ENCODE measurements around the gene ALOX15B. TPM values are rescaled to one million over a fixed set of nuclear protein-coding genes. Genes with fewer than 3 reads are reported as not detected.
A peak's percentile ranks its signal among the peaks of the same experiment; 100 is the strongest.

The ALOX15B gene
- total and polyA plus RNA-seq, 2 donors = 0.24 to 5.1 TPM

DNA sequence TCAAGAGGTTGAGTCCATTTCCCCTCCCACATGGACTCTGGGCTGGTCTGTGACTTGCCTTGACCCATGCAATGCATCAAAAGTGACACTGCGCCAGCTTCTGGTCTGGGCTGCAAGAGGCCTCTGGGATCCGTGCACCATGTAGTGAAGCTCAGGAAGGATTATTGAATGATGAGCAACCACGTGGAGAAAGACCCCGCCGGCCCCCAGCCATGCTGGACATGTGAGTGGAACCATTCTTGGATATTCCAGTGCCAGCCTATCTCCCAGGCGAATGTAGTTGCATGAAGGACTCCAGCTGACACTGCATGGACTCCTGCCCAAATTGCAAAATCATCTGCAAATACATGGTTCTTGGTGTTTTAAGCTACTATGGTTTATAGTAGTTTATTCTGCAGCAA is 7.6 kb upstream of the ALOX15B start:
- Histone ChIP-seq H3K36me3 (ENCODE audit: control insufficient read depth in 2 of 2, insufficient read depth in 2 of 2, low read length in 1 of 2) (no peaks in the 10 kb centered on the region), H3K27ac (ENCODE audit: low read depth in 1 of 2, low read length in 1 of 2) (no peak overlapping the region), H3K4me3 (ENCODE audit: low read length in 2 of 2) (no peak overlapping the region), H3K4me1 (ENCODE audit: control insufficient read depth in 2 of 2, insufficient read depth in 2 of 2, low read length in 2 of 2) (no peaks in the 10 kb centered on the region), H3K27me3 (ENCODE audit: control insufficient read depth in 2 of 2, insufficient read depth in 1 of 2, low read length in 1 of 2) (peaks cover 0 to 5% of the 10 kb centered on the region in 2 donors), H3K9me3 (ENCODE audit: control insufficient read depth in 2 of 2, insufficient read depth in 1 of 2, low read length in 1 of 2) (no peaks in the 10 kb centered on the region)
- no peak for DNase-seq (ENCODE audit: low read depth in 6 of 9, low spot score in 9 of 9)
- WGBS = 97% methylated on average over 6 of the region's 6 CpGs

DNA sequence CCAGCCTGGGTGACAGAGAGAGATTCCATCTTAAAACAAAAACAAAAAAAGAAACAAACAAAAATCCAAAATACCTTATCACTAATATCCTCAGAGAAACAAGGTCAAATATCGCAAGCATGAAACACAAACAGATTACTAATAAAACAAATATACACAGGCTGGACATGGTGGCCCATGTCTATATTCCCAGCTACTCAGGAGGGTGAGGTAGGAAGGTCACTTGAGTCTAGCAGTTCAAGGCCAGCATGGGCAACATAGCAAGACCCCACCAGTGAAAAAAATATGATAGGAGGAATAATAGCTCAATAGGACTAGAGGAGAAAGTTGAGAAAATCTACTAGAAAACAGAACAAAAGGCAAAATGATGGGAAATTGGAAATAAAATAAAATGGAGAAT is 6.9 kb upstream of the ALOX15B start:
- no peak for DNase-seq (ENCODE audit: low read depth in 6 of 9, low spot score in 9 of 9)
- Histone ChIP-seq H3K9me3 (ENCODE audit: control insufficient read depth in 2 of 2, insufficient read depth in 1 of 2, low read length in 1 of 2) (no peaks in the 10 kb centered on the region), H3K27ac (ENCODE audit: low read depth in 1 of 2, low read length in 1 of 2) (no peak overlapping the region), H3K4me1 (ENCODE audit: control insufficient read depth in 2 of 2, insufficient read depth in 2 of 2, low read length in 2 of 2) (no peaks in the 10 kb centered on the region), H3K4me3 (ENCODE audit: low read length in 2 of 2) (no peak overlapping the region), H3K27me3 (ENCODE audit: control insufficient read depth in 2 of 2, insufficient read depth in 1 of 2, low read length in 1 of 2) (peaks cover 0 to 5% of the 10 kb centered on the region in 2 donors), H3K36me3 (ENCODE audit: control insufficient read depth in 2 of 2, insufficient read depth in 2 of 2, low read length in 1 of 2) (no peaks in the 10 kb centered on the region)
- WGBS = 100% methylated on average over 1 of the region's 1 CpG

DNA sequence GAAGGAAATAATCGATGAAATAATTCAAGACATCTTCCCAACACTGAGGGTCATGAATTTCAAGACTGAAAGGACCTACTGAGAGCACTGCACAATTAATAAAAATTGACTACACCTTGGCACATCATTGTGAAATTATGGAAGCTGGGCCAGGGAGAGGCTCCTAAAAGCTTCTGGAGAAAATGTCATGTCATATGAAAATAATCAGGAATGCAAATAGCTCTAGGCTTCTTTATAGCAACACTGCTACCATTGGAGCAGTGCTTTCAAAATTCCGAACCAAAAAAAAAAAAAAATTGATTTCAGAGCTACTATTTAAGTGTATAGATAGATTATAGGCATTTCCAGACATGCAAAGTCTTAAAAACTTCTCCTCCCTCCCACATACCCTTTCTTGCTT is 6.4 kb upstream of the ALOX15B start:
- WGBS = 94% methylated on average over 2 of the region's 2 CpGs
- H3K4me3 ChIP-seq (ENCODE audit: low read length in 2 of 2) = no peak overlapping the region
- no peaks in the 10 kb centered on the region for H3K9me3 ChIP-seq (ENCODE audit: control insufficient read depth in 2 of 2, insufficient read depth in 1 of 2, low read length in 1 of 2)
- peaks cover 0 to 5% of the 10 kb centered on the region in 2 donors for H3K27me3 ChIP-seq (ENCODE audit: control insufficient read depth in 2 of 2, insufficient read depth in 1 of 2, low read length in 1 of 2)
- H3K27ac ChIP-seq (ENCODE audit: low read depth in 1 of 2, low read length in 1 of 2) = no peak overlapping the region
- no peaks in the 10 kb centered on the region for H3K4me1 ChIP-seq (ENCODE audit: control insufficient read depth in 2 of 2, insufficient read depth in 2 of 2, low read length in 2 of 2)
- H3K36me3 ChIP-seq (ENCODE audit: control insufficient read depth in 2 of 2, insufficient read depth in 2 of 2, low read length in 1 of 2) = no peaks in the 10 kb centered on the region
- DNase-seq (ENCODE audit: low read depth in 6 of 9, low spot score in 9 of 9) = no peak

DNA sequence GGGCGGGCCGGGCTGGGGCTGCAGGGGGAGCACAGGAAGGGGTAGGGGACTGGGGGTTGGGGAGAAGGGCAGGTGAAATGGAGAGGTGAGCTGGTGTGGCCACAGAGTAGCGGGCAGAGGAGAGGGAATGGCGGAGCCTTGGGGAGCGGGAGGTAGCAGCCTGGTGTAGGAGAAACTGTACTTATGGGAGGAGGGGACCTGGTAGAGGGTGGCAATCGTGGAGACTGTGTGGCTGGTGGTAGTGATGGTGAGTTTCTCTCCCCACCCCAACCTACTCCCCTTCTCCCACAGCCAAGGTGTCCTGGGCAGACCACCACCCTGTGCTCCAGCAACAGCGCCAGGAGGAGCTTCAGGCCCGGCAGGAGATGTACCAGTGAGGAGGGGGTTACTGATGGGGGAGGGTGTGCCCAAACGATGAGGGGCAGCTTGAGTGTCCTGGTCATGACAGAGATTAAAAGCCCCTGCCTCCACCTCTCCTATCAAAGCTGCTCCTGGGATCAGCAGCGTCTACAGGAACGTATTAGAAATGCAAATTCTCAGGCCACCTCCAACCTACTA is 831 bp downstream of the ALOX15B start:
- H3K4me3 ChIP-seq (ENCODE audit: low read length in 2 of 2) = no peak overlapping the region
- peaks cover 8 to 31% of the 10 kb centered on the region in 2 donors for H3K27me3 ChIP-seq (ENCODE audit: control insufficient read depth in 2 of 2, insufficient read depth in 1 of 2, low read length in 1 of 2)
- no peak overlapping the region for H3K27ac ChIP-seq (ENCODE audit: low read depth in 1 of 2, low read length in 1 of 2)
- H3K36me3 ChIP-seq (ENCODE audit: control insufficient read depth in 2 of 2, insufficient read depth in 2 of 2, low read length in 1 of 2) = no peaks in the 10 kb centered on the region
- WGBS = 63% methylated on average over 11 of the region's 11 CpGs
- peaks cover 0 to 4% of the 10 kb centered on the region in 2 donors for H3K4me1 ChIP-seq (ENCODE audit: control insufficient read depth in 2 of 2, insufficient read depth in 2 of 2, low read length in 2 of 2)
- no peak for DNase-seq (ENCODE audit: low read depth in 6 of 9, low spot score in 9 of 9)
- no peaks in the 10 kb centered on the region for H3K9me3 ChIP-seq (ENCODE audit: control insufficient read depth in 2 of 2, insufficient read depth in 1 of 2, low read length in 1 of 2)

DNA sequence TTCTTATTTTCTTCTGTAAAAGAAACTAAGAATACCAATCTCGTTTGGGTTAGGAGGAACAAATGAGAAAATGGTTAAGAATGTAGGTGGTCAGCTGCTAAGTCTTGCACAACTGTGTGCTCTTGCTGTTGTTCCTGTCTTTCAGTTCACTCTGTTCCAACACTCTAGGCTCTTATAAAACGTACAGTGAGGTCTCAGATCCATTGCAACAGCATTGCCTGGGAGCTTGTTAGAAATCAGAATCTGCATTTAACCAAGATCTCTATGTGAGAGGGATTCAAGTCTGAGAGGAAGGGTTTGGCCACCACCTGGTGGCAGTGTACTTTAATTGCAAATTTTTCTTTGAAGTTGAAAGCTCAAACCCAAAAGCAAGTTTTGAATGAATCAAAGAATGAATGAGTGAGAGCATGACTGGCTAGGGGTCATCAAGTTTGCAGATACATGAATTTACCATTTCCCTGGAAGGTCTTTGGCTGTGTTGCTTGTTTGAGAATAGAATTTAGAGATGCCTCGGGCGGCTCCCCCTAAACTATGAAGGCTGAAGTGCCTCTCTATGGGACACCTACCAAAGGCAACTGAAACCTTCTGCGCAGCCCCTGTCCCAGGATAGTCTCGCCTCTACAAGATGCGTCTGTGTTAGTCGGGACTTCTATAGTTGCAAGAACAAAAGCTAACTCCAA is 2.5 kb downstream of the ALOX15B start:
- Histone ChIP-seq H3K27me3 (ENCODE audit: control insufficient read depth in 2 of 2, insufficient read depth in 1 of 2, low read length in 1 of 2) (peaks cover 8 to 34% of the 10 kb centered on the region in 2 donors), H3K4me1 (ENCODE audit: control insufficient read depth in 2 of 2, insufficient read depth in 2 of 2, low read length in 2 of 2) (peaks cover 0 to 4% of the 10 kb centered on the region in 2 donors), H3K9me3 (ENCODE audit: control insufficient read depth in 2 of 2, insufficient read depth in 1 of 2, low read length in 1 of 2) (no peaks in the 10 kb centered on the region), H3K36me3 (ENCODE audit: control insufficient read depth in 2 of 2, insufficient read depth in 2 of 2, low read length in 1 of 2) (no peaks in the 10 kb centered on the region), H3K27ac (ENCODE audit: low read depth in 1 of 2, low read length in 1 of 2) (no peak overlapping the region), H3K4me3 (ENCODE audit: low read length in 2 of 2) (no peak overlapping the region)
- DNase-seq (ENCODE audit: low read depth in 6 of 9, low spot score in 9 of 9) = peak in 8 of 9 donors; percentile 29 to 67 (median 46)
- 70% methylated on average over 8 of the region's 8 CpGs for WGBS

DNA sequence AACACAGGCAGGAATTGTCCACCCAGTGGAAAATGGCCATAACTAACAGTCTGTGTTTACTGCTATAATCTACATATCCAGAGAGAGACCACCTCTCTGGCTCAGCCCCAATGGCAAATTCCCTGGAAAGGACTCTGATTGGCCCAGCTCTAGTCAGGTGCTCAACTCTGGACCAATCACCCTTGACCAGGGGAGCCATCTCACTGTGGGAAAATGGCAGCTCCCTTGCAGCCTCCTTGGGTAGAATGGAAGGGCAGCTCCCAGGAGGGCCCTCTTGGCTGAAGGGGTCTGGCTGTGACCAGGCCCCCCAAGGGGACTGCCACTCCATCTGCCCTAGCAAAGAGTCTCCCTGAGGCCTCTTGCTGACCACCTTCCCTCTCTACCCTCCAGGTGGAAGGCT is 3.1 kb downstream of the ALOX15B start:
- peaks cover 0 to 4% of the 10 kb centered on the region in 2 donors for H3K4me1 ChIP-seq (ENCODE audit: control insufficient read depth in 2 of 2, insufficient read depth in 2 of 2, low read length in 2 of 2)
- no peak overlapping the region for H3K4me3 ChIP-seq (ENCODE audit: low read length in 2 of 2)
- H3K9me3 ChIP-seq (ENCODE audit: control insufficient read depth in 2 of 2, insufficient read depth in 1 of 2, low read length in 1 of 2) = no peaks in the 10 kb centered on the region
- DNase-seq (ENCODE audit: low read depth in 6 of 9, low spot score in 9 of 9) = no peak
- no peaks in the 10 kb centered on the region for H3K36me3 ChIP-seq (ENCODE audit: control insufficient read depth in 2 of 2, insufficient read depth in 2 of 2, low read length in 1 of 2)
- H3K27me3 ChIP-seq (ENCODE audit: control insufficient read depth in 2 of 2, insufficient read depth in 1 of 2, low read length in 1 of 2) = peaks cover 8 to 35% of the 10 kb centered on the region in 2 donors
- H3K27ac ChIP-seq (ENCODE audit: low read depth in 1 of 2, low read length in 1 of 2) = no peak overlapping the region

DNA sequence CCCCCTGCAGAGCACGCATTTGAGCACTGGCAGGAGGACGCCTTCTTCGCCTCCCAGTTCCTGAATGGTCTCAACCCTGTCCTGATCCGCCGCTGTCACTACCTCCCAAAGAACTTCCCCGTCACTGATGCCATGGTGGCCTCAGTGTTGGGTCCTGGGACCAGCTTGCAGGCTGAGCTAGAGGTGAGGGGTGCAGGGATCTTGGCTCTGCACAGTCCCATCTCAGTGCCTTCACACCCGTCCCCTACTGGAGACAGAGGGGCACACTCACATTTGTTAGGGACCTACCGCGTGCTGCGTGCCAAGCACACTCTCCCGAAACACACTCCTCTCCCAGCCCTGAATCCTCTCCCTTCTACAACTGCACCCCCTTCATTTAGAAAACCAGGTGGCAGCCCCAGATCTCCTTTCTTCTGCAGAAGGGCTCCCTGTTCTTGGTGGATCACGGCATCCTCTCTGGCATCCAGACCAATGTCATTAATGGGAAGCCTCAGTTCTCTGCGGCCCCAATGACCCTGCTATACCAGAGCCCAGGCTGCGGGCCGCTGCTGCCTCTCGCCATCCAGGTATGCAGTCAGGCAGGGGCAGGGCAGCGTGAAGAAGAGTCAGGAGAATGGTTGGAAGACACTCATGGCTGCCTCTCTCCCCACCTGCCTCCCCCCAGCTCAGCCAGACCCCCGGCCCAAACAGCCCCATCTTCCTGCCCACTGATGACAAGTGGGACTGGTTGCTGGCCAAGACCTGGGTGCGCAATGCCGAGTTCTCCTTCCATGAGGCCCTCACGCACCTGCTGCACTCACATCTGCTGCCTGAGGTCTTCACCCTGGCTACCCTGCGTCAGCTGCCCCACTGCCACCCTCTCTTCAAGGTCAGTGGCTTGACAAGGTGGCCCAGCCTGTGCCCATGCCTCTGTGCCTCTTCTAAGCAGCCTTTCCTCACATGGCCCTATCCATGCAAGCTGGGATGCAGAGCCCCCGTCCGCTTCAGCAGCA is 6.3 kb downstream of the ALOX15B start:
- Histone ChIP-seq H3K9me3 (ENCODE audit: control insufficient read depth in 2 of 2, insufficient read depth in 1 of 2, low read length in 1 of 2) (no peaks in the 10 kb centered on the region), H3K4me1 (ENCODE audit: control insufficient read depth in 2 of 2, insufficient read depth in 2 of 2, low read length in 2 of 2) (no peaks in the 10 kb centered on the region), H3K27ac (ENCODE audit: low read depth in 1 of 2, low read length in 1 of 2) (no peak overlapping the region), H3K36me3 (ENCODE audit: control insufficient read depth in 2 of 2, insufficient read depth in 2 of 2, low read length in 1 of 2) (no peaks in the 10 kb centered on the region), H3K4me3 (ENCODE audit: low read length in 2 of 2) (no peak overlapping the region), H3K27me3 (ENCODE audit: control insufficient read depth in 2 of 2, insufficient read depth in 1 of 2, low read length in 1 of 2) (peaks cover 0 to 12% of the 10 kb centered on the region in 2 donors)
- no peak for DNase-seq (ENCODE audit: low read depth in 6 of 9, low spot score in 9 of 9)
- 93% methylated on average over 24 of the region's 24 CpGs for WGBS

DNA sequence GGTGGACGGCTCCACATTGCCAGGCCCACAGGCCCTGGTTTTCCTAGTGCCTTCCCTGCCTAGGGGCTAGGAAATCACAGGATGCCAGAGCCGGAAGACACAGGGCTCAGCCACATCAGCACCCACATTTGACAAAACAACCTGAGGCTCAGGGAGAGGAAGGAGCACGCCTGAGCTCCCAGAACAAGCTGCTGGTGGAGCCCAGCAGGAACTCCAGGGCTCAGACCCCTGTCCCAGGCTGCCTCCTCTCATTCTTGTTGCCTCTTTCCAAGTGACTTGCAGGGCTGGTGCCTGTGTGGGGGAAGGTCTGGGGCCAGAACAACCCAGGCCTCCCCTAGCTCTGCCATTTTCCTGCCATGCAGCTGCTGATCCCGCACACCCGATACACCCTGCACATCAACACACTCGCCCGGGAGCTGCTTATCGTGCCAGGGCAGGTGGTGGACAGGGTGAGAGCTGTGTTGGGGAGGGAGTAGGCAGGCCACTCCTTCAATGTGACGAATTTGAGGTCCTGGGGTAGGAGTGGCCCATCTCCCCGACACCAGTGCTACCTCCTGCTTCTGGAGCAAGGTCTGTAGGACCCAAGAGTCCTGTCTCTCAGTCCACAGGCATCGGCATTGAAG is 7.6 kb downstream of the ALOX15B start:
- no peak overlapping the region for H3K27ac ChIP-seq (ENCODE audit: low read depth in 1 of 2, low read length in 1 of 2)
- H3K36me3 ChIP-seq (ENCODE audit: control insufficient read depth in 2 of 2, insufficient read depth in 2 of 2, low read length in 1 of 2) = no peaks in the 10 kb centered on the region
- no peak for DNase-seq (ENCODE audit: low read depth in 6 of 9, low spot score in 9 of 9)
- WGBS = 95% methylated on average over 11 of the region's 11 CpGs
- no peak overlapping the region for H3K4me3 ChIP-seq (ENCODE audit: low read length in 2 of 2)
- no peaks in the 10 kb centered on the region for H3K9me3 ChIP-seq (ENCODE audit: control insufficient read depth in 2 of 2, insufficient read depth in 1 of 2, low read length in 1 of 2)
- H3K27me3 ChIP-seq (ENCODE audit: control insufficient read depth in 2 of 2, insufficient read depth in 1 of 2, low read length in 1 of 2) = peaks cover 0 to 4% of the 10 kb centered on the region in 2 donors
- H3K4me1 ChIP-seq (ENCODE audit: control insufficient read depth in 2 of 2, insufficient read depth in 2 of 2, low read length in 2 of 2) = no peaks in the 10 kb centered on the region
